Endothelial cell of umbilical vein (primary cell): ENCODE data around the gene PILRA. TPM values are rescaled to one million over a fixed set of nuclear protein-coding genes. Genes with fewer than 3 reads are reported as not detected.

Source experiments
- BruUV-seq: library from RNA; stranded (reverse); fragments of 400-500 nt; replicated peaks from 2 replicates; lab custom pipeline; 2021; lab: Mats Ljungman, UMichigan
- CTCF ChIA-PET: fragments of 300-600, 350-600 bp; sonication (Branson Sonifier 250); formaldehyde crosslinking; loops from one replicate; lab custom pipeline; 2021; ENCODE audit warnings: antibody characterized with exemption, inconsistent platforms; lab: Charles Lee
- POLR2A ChIA-PET: fragments of 300-600, 350-600 bp; sonication (Branson Sonifier 250); formaldehyde crosslinking; loops from one replicate; lab custom pipeline; 2021; ENCODE audit warnings: antibody characterized with exemption, inconsistent platforms; lab: Charles Lee
- DNase-seq: peaks from one replicate; pipeline ENCODE4 v3.0.0-alpha.2; 2011; ENCODE audit warnings: low read depth, low spot score
- FAIRE-seq: peaks from 2 replicates; lab custom pipeline; 2011; peaks lifted over from hg19 to GRCh38; lab: Jason Lieb, UNC
- H2AFZ ChIP-seq: 2 replicates; pipeline ENCODE4 v1.6.0; 2012; ENCODE audit warnings: low read depth, low read length, control low read depth, inconsistent platforms
- H3K27ac ChIP-seq: 2 replicates; pipeline ENCODE4 v1.5.1; 2011; ENCODE audit warnings: low read depth, mild to moderate bottlenecking, control low read depth, low read length, moderate library complexity; ENCODE audit not compliant: insufficient read depth
- H3K27me3 ChIP-seq, 2 experiments: 2 replicates each; pipeline versions ENCODE4 v1.6.0 to v1.6.1; 2011; ENCODE audit warnings: low read length in 2 of 2, mixed read lengths in 1 of 2; ENCODE audit not compliant: control insufficient read depth in 2 of 2, insufficient read depth in 2 of 2
- H3K36me3 ChIP-seq, 2 experiments: 2 replicates in 1 of 2; 3 replicates in 1 of 2; pipeline ENCODE4 v1.5.1; 2011; ENCODE audit warnings: low read length in 2 of 2, mild to moderate bottlenecking in 1 of 2, moderate library complexity in 1 of 2; ENCODE audit not compliant: control insufficient read depth in 2 of 2, insufficient read depth in 2 of 2; ENCODE audit errors: extremely low read depth in 1 of 2
- H3K4me1 ChIP-seq: 3 replicates; pipeline ENCODE4 v1.5.1; 2011; ENCODE audit warnings: mild to moderate bottlenecking, low read length; ENCODE audit not compliant: control insufficient read depth, insufficient read depth; ENCODE audit errors: extremely low read depth
- H3K4me2 ChIP-seq: 2 replicates; pipeline ENCODE4 v1.6.1; 2011; ENCODE audit warnings: low read length, control low read depth, mixed read lengths; ENCODE audit not compliant: insufficient read depth
- H3K4me3 ChIP-seq, 3 experiments: fragments of 200-600 bp in 1 of 3; sonication (generic), shearing (Covaris generic) in 1 of 3; replicated peaks in 1 of 3; 2 replicates each; pipeline ENCODE4 v1.5.1; 2011 to 2016; ENCODE audit warnings: control low read depth in 3 of 3, low read length in 3 of 3, mild to moderate bottlenecking in 2 of 3, inconsistent platforms in 1 of 3, low read depth in 1 of 3, moderate library complexity in 1 of 3; ENCODE audit not compliant: insufficient read depth in 1 of 3
- H3K79me2 ChIP-seq: 2 replicates; pipeline ENCODE4 v1.6.0; 2012; ENCODE audit warnings: low read length, inconsistent platforms; ENCODE audit not compliant: control insufficient read depth, insufficient read depth
- H3K9ac ChIP-seq: replicated peaks from 2 replicates; pipeline ENCODE3; 2011; ENCODE audit warnings: low read length, control low read depth; ENCODE audit not compliant: insufficient read depth; ENCODE audit errors: extremely low read depth
- H3K9me1 ChIP-seq: replicated peaks from 3 replicates; pipeline ENCODE4 v1.6.0; 2011; ENCODE audit warnings: mild to moderate bottlenecking, low read length; ENCODE audit not compliant: control insufficient read depth, insufficient read depth; ENCODE audit errors: extremely low read depth
- H3K9me3 ChIP-seq: replicated peaks from 2 replicates; pipeline ENCODE4 v1.5.1; 2012; ENCODE audit warnings: low read length, inconsistent platforms; ENCODE audit not compliant: control insufficient read depth, insufficient read depth
- H4K20me1 ChIP-seq: replicated peaks from 2 replicates; pipeline ENCODE3; 2011; ENCODE audit warnings: mild to moderate bottlenecking, low read length; ENCODE audit not compliant: control insufficient read depth, insufficient read depth; ENCODE audit errors: extremely low read depth
- EZH2 ChIP-seq: IDR thresholded peaks from 2 replicates; pipeline ENCODE4 v1.6.1; 2012; ENCODE audit warnings: borderline replicate concordance, low read depth, mild to moderate bottlenecking, moderate library complexity, low read length, inconsistent platforms; ENCODE audit not compliant: severe bottlenecking
- FOS ChIP-seq: IDR thresholded peaks from 2 replicates; pipeline ENCODE4 v1.6.1; 2011; ENCODE audit warnings: mild to moderate bottlenecking, low read length, moderate library complexity, borderline replicate concordance; ENCODE audit not compliant: insufficient read depth
- GATA2 ChIP-seq: IDR thresholded peaks from 2 replicates; pipeline ENCODE4 v1.7.0; 2011; ENCODE audit warnings: low read depth, mild to moderate bottlenecking, moderate library complexity, mixed read lengths, low read length; ENCODE audit not compliant: insufficient read length, insufficient read depth
- JUN ChIP-seq: IDR thresholded peaks from 2 replicates; pipeline ENCODE4 v1.6.1; 2011; ENCODE audit warnings: borderline replicate concordance, low read depth; ENCODE audit not compliant: insufficient read length, insufficient read depth
- MYC ChIP-seq: IDR thresholded peaks from one replicate; pipeline ENCODE4 v1.6.1; 2011; ENCODE audit warnings: mild to moderate bottlenecking, low read depth, low read length
- POLR2A ChIP-seq: IDR thresholded peaks from 2 replicates; pipeline ENCODE4 v1.6.1; 2012; ENCODE audit warnings: low read depth, mild to moderate bottlenecking, control low read depth, low read length
- POLR2AphosphoS5 ChIP-seq: IDR thresholded peaks from 2 replicates; pipeline ENCODE4 v1.6.1; 2012; ENCODE audit warnings: low read depth, mild to moderate bottlenecking, control low read depth, low read length, moderate library complexity; ENCODE audit not compliant: insufficient read depth
- dilution Hi-C: fragments of 300-500 bp; cut with MboI; formaldehyde crosslinking; loops from one replicate; pipeline ENCODE4 v1.15.0; 2019; ENCODE audit warnings: low sequenced_read_pairs; ENCODE audit not compliant: extremely low pct_ligation_motif_present
- intact Hi-C: fragments of 100-400 bp; cut with micrococcal nuclease; formaldehyde crosslinking; loops from one replicate; pipeline ENCODE4 v1.10.0; 2022
- polyA plus RNA-seq, 4 experiments: library from polyadenylated mRNA; depleted of rRNA in 3 of 4; stranded (reverse) in 3 of 4; unstranded in 1 of 4; fragments of >200 nt; gene quantifications; 2 replicates each; pipeline versions ENCODE4 v1.2.1 to v1.2.3, GENCODE V29; 2011 to 2012; ENCODE audit warnings: missing spikeins in 1 of 4
- total RNA-seq: library from RNA; stranded (reverse); gene quantifications from 2 replicates; pipeline ENCODE4 v1.2.3, GENCODE V29; 2021
- TF ChIP-seq, protein P1 (sequence below): IDR thresholded peaks from 2 replicates; pipeline ENCODE4 v1.6.1; 2011; ENCODE audit not compliant: insufficient read depth, insufficient read length
- TF ChIP-seq, protein P2 (sequence below), 2 donors: IDR thresholded peaks; 1 replicate in 1 of 2; 2 replicates in 1 of 2; pipeline ENCODE4 v1.5.1; 2011; ENCODE audit warnings: low read length in 2 of 2, mild to moderate bottlenecking in 2 of 2, moderate library complexity in 2 of 2, control low read depth in 1 of 2, inconsistent platforms in 1 of 2, low read depth in 1 of 2; ENCODE audit not compliant: insufficient read depth in 1 of 2; ENCODE audit errors: extremely low read depth in 1 of 2

PILRA gene
- total and polyA plus RNA-seq, 2 donors (not counting 3 experiments of a cell fraction or from before 2014, with no cell fraction given) = 0.61 to 1.3 TPM

- TF ChIP-seq MYC (no peak), FOS (no peak), JUN (no peak), GATA2 (no peak), POLR2AphosphoS5 (no peak), POLR2A (no peak), EZH2 (no peak)
- TF ChIP-seq, protein P1, sequence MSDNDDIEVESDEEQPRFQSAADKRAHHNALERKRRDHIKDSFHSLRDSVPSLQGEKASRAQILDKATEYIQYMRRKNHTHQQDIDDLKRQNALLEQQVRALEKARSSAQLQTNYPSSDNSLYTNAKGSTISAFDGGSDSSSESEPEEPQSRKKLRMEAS = no peak
- TF ChIP-seq, protein P2, sequence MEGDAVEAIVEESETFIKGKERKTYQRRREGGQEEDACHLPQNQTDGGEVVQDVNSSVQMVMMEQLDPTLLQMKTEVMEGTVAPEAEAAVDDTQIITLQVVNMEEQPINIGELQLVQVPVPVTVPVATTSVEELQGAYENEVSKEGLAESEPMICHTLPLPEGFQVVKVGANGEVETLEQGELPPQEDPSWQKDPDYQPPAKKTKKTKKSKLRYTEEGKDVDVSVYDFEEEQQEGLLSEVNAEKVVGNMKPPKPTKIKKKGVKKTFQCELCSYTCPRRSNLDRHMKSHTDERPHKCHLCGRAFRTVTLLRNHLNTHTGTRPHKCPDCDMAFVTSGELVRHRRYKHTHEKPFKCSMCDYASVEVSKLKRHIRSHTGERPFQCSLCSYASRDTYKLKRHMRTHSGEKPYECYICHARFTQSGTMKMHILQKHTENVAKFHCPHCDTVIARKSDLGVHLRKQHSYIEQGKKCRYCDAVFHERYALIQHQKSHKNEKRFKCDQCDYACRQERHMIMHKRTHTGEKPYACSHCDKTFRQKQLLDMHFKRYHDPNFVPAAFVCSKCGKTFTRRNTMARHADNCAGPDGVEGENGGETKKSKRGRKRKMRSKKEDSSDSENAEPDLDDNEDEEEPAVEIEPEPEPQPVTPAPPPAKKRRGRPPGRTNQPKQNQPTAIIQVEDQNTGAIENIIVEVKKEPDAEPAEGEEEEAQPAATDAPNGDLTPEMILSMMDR (IDR thresholded peaks at IDR 0.05; ENCODE audit: extremely low read depth in 1 of 2, insufficient read depth in 1 of 2, low read depth in 1 of 2, low read length in 2 of 2) = no peak
- Histone ChIP-seq H3K36me3 (peaks cover 5 to 20% of the 10 kb centered on the region in 2 experiments), H3K9me1 (no peaks in the 10 kb centered on the region), H3K79me2 (peaks cover 49% of the 10 kb centered on the region), H3K9ac (no peak overlapping the region), H2AFZ (no peak overlapping the region), H3K9me3 (no peaks in the 10 kb centered on the region), H4K20me1 (no peaks in the 10 kb centered on the region), H3K27me3 (no peaks in the 10 kb centered on the region), H3K4me1 (peaks cover 28% of the 10 kb centered on the region), H3K27ac (no peak overlapping the region), H3K4me2 (no peak overlapping the region), H3K4me3 (no peak overlapping the region)
- BruUV-seq = no TSS peak
- dilution Hi-C loops = no loop called here
- ChIA-PET CTCF (interaction anchor here (1.0 kb wide), 1 partner anchor 19 kb away, joined by 3 read pairs; no protein-coding TSS in a partner anchor), POLR2A (no interaction called here)
- intact Hi-C loops = no loop called here
- DNase-seq (no peak), FAIRE-seq (no peak)
Measured at GRCh38 chr7:100432053-100432452, 58.8 kb downstream of the PILRA start.
